Measurements from ENCODE around the gene LAT.
"Not testable (repeated sequence)": the region's sequence is repeated elsewhere in the genome, so short reads cannot be mapped to it uniquely, and the experiment has no call there.

LAT gene, protein sequence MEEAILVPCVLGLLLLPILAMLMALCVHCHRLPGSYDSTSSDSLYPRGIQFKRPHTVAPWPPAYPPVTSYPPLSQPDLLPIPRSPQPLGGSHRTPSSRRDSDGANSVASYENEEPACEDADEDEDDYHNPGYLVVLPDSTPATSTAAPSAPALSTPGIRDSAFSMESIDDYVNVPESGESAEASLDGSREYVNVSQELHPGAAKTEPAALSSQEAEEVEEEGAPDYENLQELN

DNA sequence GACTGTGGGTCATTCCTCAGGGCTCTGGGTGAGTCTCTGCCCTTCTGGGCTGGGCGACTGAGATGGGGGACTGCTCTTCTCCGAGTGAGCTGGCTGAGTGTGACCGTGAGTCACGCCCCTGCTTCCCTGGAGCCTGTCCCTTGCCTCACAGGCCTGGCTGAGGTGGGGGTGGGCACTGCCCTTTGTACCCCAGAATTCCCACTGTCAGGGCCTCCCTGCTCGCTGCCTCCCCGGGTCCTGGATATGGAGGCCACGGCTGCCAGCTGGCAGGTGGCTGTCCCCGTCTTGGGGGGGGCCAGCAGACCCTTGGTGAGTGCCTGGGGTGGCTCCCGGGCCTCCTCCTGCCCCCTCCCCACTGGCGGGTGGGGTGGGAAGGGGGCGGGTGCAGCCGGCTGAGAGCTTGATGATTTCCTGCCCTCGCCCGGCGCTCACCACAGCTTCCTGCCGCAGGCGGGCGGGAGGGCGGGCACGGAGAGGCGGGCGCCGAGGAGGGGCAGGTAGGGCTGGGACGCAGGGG is at the start of gene LAT:
LAT (plus strand) TSS at position 434 of the 517 bp plus-strand sequence. CDS start 366 bp downstream, outside the sequence.
- DNase-seq: peak; percentile 82

- DNase-seq: no peak
Observed at GRCh38 chr16:28935346-28935745, 49.5 kb upstream of the LAT start.

GRCh38 chr16:28935924-28936783 is 48.7 kb upstream of the LAT start:
- peak; percentile 95 for DNase-seq

GRCh38 chr16:28936784-28937155 is 48.1 kb upstream of the LAT start:
- no peak for DNase-seq

- DNase-seq: no peak
Observed at GRCh38 chr16:28937222-28937876, 47.5 kb upstream of the LAT start.

GRCh38 chr16:28938721-28939120 is 46.1 kb upstream of the LAT start:
- DNase-seq: no peak

- DNase-seq: not testable (repeated sequence)
Observed at GRCh38 chr16:28939825-28940224, 45.0 kb upstream of the LAT start.

DNA sequence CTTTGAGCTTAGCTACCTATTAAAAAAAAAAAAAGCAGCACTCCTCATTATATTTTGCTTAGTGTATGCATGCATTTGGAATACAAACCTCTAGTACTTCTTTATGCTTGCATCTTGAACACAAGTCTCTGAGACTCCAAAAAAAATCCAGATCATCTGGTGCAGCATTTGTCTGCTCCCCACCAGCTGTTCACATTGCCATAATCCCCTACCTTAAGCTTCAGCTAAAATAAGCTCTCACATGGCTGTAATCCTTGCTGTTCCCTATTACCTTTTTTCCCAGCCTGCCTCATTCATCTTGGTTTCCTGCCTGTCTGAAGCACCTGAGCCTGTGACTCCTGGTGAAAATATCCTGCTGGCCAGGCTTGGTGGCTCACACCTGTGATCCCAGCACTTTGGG is 41.6 kb upstream of the LAT start:
- no peak for DNase-seq

DNA sequence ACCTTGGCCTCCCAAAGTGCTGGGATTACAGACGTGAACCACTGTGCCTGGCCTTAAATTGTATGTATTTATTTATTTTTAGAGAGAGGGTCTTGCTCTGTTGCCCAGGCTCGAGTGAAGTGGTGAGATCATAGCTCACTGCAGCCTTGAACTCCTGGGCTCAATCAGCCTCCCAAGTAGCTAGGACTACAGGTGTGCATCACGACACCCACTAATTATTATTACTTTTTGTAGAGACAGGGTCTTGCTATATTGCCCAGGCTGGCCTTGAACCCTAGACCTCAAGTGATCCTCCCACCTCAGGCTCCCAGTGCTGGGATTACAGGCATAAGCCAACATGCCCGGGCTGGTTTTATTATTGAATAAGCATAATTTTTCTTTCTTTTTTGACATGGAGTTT is 38.2 kb upstream of the LAT start:
- DNase-seq: no peak

GRCh38 chr16:28950648-28951409 is 34.0 kb upstream of the LAT start, which contains the start of gene NFATC2IP:
Gene NFATC2IP, plus strand, starts transcription at chr16:28950937. Its CDS starts 75 bp downstream, at chr16:28951012.
- DNase-seq: peak; percentile 100

DNA sequence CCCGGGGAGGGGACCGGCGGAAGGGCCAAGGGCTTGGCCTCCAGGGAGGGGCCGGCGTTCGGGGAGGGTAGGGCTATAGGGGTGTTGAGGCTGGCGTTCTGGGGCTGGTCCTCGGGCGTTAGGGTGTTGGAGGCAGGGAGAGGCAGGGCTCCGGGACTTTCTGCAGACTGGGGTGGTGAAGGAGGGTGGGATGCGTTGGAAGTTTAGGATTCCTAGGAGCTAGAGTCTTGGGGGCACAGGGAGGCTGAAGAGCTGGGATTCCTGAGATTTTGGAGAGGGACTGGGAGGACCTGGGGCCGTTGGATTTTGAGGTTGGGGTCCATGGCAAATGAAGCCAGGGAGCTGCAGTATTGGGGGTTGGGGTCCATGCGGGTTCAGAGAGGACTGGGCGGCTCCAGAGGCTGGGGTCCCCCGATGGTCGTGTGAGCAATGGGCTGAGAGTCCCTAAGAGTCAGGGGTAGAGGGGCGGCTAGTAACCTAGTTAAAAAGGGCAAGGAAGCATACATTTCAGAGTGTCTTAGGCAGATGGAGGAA is 33.4 kb upstream of the LAT start:
- peak; percentile 59 for DNase-seq

GRCh38 chr16:28958216-28958615 is 26.6 kb upstream of the LAT start:
- no peak for DNase-seq

GRCh38 chr16:28958836-28959235 is 26.0 kb upstream of the LAT start:
- DNase-seq: no peak

DNA sequence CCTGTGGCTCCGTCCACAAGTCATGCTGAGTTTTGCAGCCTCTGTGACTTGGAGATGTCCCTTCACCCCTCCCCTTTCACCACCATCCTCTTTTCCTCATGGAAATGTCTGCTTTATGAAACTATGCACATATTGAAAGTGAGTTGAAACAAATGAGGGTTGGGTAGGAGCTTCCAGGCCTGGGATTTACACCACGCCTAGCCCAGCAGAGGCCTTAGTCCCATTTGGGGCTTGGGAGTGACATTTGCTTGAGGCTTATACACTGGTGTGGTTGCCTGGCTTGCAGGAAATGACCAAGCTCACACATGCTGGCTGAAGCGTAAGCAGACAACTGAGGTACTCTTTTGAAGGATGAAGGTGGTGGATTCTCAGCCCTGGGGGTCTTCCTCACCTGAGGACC is 20.8 kb upstream of the LAT start:
- no peak for DNase-seq

DNA sequence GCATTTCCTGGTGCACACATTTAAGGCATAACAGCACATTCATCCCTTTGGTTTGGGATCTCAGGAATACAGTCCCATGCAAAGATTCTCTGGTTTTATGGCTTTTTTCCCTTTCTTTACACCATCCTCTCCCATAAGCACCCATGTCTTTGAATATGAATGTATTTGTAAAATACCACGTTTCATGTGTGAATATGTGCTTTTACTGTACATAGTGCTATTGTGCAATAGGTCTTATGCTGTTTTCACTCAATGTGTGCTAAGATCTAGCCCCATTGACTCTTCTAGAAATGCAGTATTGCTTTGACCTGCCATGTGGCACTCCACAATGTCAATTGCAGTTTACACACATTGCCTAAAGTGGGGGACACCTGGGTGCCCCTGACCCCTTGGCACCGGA is 20.4 kb upstream of the LAT start:
- no peak for DNase-seq

- no peak for DNase-seq
Observed at GRCh38 chr16:28967156-28967555, 17.7 kb upstream of the LAT start.

DNA sequence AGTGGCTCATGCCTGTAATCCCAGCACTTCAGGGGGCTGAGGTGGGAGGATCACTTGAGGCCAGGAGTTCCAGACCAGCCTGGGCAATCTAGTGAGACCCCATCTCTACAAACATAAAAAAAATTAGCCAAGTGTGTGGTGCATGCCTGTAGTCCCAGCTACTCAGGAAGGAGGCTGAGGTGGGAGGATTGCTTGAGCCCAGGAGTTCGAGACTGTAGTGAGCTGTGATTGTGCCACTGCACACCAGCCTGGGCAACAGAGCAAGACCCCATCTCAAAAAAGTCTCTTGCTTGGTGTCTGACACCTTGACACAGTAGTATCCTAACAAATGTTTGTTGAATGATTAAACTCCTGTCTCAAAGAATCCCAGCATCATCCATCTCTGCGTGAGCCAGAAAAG is 15.2 kb upstream of the LAT start:
- DNase-seq: not testable (repeated sequence)

DNA sequence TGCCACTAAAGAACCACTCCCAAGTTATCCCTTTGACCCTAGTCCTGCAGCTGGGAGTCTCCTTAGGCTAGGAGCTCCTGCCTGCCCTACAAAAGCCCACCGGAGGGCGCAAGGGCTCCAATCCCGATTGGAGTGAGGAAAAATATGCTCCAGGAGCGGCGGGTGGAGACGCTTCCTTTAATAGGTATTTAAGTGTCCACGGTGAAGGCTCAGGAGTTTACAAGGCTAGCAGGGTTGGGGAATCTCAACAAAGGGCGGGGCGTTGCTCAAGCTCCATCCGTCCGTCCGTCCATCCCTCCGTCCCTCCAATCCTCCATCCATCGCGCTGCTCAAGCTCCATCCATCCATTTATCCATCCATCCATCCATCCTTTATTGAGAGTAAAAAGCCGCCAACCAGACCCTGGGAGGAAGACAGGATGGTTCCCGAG is 10.8 kb upstream of the LAT start:
- peak; percentile 62 for DNase-seq

DNA sequence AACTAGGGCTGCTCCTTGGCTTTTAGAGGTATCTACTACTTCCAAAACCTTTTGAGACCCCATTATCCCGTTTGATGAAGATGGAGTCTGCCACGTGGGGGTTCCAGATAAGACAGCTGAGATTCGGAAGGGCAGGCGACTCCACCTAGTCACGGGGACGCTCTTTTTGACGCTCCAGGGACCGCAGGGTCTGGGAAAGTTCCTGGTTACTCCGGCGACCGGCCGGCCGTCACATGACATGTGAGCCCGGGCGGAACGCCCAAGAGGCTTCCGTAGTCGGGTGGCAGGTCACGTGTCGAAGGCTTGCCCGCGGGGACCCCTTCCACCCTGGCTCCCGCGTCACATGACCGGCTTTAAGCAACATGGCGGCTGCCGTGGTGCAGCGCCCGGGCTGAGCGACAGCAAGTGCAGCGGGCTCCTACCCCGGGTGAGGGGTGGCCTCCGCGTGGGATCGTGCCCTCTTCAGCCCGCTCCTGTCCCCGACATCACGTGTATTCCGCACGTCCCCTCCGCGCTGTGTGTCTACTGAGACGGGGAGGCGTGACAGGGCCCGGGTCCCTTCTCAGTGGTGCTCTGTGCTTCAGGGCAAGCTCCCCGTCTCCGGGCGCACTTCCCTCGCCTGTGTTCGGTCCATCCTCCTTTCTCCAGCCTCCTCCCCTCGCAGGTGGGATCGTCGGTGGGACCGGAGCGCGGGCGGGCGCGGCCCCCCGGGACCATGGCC is 10.3 kb upstream of the LAT start, which contains the start of gene SPNS1:
SPNS1 (plus strand) TSS at position 342 of the 721 bp plus-strand sequence; CDS start at position 716, 374 bp downstream.
- DNase-seq: peak; percentile 96

GRCh38 chr16:28975158-28975599 is 9.7 kb upstream of the LAT start:
- DNase-seq: no peak

All from stimulated activated CD8-positive, alpha-beta memory T cell treated with anti-CD3 and anti-CD28 coated beads, Interleukin-4, amount 100 ng/mL, for 48 hours (primary cell).